ENCODE data around the gene LAMA1.

GRCh38 chr18:6960124-6960523 lies 157.5 kb downstream of the LAMA1 start:
- no peak for TF ChIP-seq CTCF (IDR thresholded peaks at IDR 0.05)
- TF ChIP-seq POLR2A (IDR thresholded peaks at IDR 0.05), result no peak
